ENCODE results near the gene PRPF6. TPM values are rescaled to one million over a fixed set of nuclear protein-coding genes. Genes with fewer than 3 reads are reported as not detected.

Gene PRPF6
- total and polyA plus RNA-seq, 2 of the 13 experiments (the other 11 are each of a cell fraction or from before 2014, with no cell fraction given) = 63.7 to 101 TPM

- TF ChIP-seq, protein P1, sequence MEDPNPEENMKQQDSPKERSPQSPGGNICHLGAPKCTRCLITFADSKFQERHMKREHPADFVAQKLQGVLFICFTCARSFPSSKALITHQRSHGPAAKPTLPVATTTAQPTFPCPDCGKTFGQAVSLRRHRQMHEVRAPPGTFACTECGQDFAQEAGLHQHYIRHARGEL (CRISPR knock-in tag; IDR thresholded peaks at IDR 0.05) = peak; percentile 81; the same call in 1 of the 2 replicates
- TF ChIP-seq ZNF546 (CRISPR knock-in tag; conservative IDR thresholded peaks at IDR 0.05) (no peak; the same call in 1 of the 2 replicates), BORCS8-MEF2B (CRISPR knock-in tag; IDR thresholded peaks at IDR 0.05) (peak; percentile 74), THAP11 (CRISPR knock-in tag; IDR thresholded peaks at IDR 0.05) (0 out of 2 replicates have a peak, but pooled peaks have one; percentile 2), SSRP1 (CRISPR knock-in tag; IDR thresholded peaks at IDR 0.05) (no peak), NBN (conservative IDR thresholded peaks at IDR 0.05) (no peak), ZBTB8A (CRISPR knock-in tag; IDR thresholded peaks at IDR 0.05; ENCODE audit: borderline replicate concordance, low read depth) (no peak), ATRX (CRISPR knock-in tag; IDR thresholded peaks at IDR 0.05; ENCODE audit: borderline replicate concordance) (no peak), ZNF773 (CRISPR knock-in tag; IDR thresholded peaks at IDR 0.05; ENCODE audit: borderline replicate concordance) (no peak), ZNF331 (CRISPR knock-in tag; IDR thresholded peaks at IDR 0.05) (no peak), RAD51 (IDR thresholded peaks at IDR 0.05; ENCODE audit: borderline replicate concordance) (no peak), ZNF713 (CRISPR knock-in tag; IDR thresholded peaks at IDR 0.05) (peak; percentile 69; the same call in 1 of the 2 replicates), PATZ1 (CRISPR knock-in tag; IDR thresholded peaks at IDR 0.05) (no peak), CTCF (CRISPR knock-in tag; IDR thresholded peaks at IDR 0.05) (0 out of 2 replicates have a peak, but pooled peaks have one; percentile 8), ZNF496 (CRISPR knock-in tag; IDR thresholded peaks at IDR 0.05; ENCODE audit: insufficient replicate concordance) (no peak), MYNN (CRISPR knock-in tag; IDR thresholded peaks at IDR 0.05; ENCODE audit: low read depth) (0 out of 2 replicates have a peak, but pooled peaks have one; percentile 61), ZNF678 (CRISPR knock-in tag; IDR thresholded peaks at IDR 0.05) (peak; percentile 62; the same call in 1 of the 2 replicates), ASH2L (IDR thresholded peaks at IDR 0.05; ENCODE audit: insufficient read length, low read depth, low read length) (no peak), HIVEP1 (CRISPR knock-in tag; IDR thresholded peaks at IDR 0.05) (peak; percentile 84), HIC2 (CRISPR knock-in tag; IDR thresholded peaks at IDR 0.05; ENCODE audit: low read depth) (no peak)
- TF ChIP-seq, protein P2, sequence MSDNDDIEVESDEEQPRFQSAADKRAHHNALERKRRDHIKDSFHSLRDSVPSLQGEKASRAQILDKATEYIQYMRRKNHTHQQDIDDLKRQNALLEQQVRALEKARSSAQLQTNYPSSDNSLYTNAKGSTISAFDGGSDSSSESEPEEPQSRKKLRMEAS (IDR thresholded peaks at IDR 0.05) = peak; percentile 14; the same call in 1 of the 2 replicates
- TF ChIP-seq, protein P3, sequence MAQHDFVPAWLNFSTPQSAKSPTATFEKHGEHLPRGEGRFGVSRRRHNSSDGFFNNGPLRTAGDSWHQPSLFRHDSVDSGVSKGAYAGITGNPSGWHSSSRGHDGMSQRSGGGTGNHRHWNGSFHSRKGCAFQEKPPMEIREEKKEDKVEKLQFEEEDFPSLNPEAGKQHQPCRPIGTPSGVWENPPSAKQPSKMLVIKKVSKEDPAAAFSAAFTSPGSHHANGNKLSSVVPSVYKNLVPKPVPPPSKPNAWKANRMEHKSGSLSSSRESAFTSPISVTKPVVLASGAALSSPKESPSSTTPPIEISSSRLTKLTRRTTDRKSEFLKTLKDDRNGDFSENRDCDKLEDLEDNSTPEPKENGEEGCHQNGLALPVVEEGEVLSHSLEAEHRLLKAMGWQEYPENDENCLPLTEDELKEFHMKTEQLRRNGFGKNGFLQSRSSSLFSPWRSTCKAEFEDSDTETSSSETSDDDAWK (CRISPR knock-in tag; IDR thresholded peaks at IDR 0.05) = no peak
Observed at GRCh38 chr20:64080013-64080812, 99.3 kb downstream of the PRPF6 start, which contains the start of gene OPRL1 (continued).

Data from HepG2 (cell line).